NCI-H1436 treated with DMSO at 0.1 percent for 48 hours (cell line): ENCODE measurements around the gene TGFBRAP1.

Experiments
- DNase-seq: peaks from one replicate; lab custom pipeline; 2025; lab: John Stamatoyannopoulos, UW

The TGFBRAP1 gene

DNA sequence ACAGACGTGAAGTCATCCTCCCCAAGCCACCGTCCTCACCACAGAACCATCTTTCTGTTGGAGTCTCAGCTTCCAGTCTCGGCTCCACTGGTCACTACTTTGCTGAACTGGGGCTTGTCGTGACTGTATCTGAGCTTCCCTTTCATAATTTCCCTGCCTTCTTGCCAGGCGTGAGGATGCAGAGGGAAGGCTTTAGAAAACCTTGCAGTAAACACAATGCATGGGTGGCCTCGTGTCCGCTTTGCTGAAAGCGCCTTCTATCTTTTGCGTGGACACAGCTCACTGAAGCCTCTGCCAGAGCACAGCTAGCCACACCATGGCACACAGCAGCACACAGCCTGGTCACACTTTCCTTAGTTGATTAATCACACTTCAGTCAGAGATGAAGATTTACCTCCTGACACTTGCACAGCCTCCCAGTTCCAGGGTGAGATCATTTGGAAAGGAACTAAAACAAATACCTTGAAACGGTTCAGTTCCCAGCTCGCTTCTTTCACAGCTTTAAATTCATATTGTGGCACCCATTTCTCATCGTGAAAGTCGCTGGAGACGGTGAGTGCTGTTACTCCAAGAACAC lies 90.8 kb downstream of the TGFBRAP1 start:
- no peak for DNase-seq

DNA sequence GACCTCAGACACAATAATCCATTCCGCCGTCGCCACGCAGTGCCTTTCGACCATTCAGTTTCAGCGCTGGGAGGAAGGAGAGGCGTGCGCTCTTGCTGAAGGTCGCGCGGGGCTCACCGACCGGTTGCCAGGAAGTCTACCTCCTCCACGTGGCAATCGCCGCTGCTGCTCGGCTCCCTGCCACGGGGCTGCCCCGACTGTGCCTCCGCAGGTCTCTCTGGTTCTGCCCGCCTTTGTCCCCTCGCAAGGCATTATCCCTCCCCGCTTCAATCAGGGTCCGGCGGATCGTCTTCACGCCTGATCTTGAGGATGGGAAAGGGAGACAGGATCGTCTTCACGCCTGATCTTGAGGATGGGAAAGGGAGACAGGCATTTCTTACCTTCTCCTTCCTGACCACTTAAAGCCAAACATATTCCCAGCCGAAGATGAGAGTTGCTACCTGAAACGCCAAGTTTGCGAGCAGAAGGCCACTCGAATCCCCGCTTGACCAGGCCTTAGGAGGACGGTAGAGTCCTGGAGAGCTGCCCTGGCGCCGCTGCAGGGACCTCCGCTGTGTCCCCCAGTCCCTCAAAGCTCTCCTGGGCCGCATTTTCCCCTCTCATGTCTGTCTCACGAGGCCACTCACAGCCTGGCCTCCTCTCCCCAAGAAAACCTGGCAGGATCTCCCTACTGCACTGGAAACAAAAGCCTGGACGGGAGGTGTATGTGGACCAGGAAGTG lies 92.3 kb downstream of the TGFBRAP1 start:
- DNase-seq = no peak

DNA sequence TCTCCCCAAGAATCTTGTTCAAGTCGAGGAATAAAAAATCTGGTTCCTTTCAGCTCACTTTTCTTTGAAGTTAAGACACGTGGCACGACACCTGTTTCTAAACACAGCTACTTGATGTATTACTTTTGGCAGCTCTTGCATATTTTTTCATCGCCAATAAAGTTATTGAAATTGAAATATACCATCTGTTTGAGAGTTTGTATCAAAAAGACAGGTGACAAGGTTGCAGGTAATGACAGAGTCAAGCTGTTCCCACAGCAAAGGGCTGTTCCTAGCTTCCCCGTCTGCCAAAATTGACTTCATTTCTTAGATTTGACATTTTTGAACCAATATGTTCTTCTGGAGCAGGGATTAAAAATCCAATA lies 93.5 kb downstream of the TGFBRAP1 start:
- no peak for DNase-seq

DNA sequence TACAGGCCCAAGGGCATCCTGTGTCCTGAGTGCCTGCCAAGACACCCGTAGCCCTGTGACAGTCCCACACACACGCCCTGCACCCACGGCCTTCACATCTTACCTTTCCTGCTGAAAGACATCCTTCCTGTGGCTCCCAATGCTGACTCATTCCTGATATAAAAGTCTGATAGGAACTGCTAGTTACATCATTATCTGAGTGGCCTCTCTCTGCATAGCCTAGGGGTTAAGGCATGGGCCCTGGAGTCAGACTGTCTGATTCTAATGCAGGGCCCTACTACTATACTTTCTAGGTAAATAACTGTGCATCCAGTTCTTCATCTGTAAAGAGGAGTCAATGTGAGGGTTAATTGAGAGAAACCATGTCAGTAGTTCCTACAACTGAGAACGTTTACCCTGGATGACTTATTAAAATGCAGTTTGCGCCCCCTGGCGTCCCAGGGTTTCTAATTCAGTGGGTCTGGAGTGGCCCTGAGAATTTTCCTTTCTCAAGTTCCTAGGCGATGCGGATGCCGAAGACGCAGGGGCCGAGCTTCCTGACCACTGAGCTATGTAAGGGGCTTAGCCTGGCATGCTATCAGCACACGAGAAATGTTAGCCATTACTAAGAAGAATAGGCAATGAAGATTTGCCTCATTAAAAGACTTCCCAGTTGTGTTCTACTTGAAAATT lies 94.0 kb downstream of the TGFBRAP1 start:
- no peak for DNase-seq

DNA sequence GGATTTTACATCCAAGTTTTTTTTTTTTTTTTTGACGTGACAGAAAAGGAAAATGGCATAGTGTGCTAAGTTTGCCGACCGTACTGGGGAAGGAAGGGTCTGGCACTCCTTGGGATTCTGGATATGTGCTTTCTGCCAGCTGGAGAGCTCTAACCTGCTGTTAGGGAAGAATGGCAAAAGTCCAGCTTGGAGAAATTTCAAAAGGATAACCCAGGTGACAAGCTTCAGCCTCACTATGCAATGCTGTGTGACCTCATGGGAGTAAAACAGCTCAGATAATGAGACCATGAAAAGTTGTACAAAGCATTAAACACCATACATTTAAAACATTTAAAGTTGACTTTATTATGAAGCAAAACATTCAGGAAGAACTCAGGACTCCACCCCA lies 98.3 kb downstream of the TGFBRAP1 start:
- no peak for DNase-seq

- no peak for DNase-seq
Measured at GRCh38 chr2:105224444-105224843, 105.1 kb downstream of the TGFBRAP1 start.

DNA sequence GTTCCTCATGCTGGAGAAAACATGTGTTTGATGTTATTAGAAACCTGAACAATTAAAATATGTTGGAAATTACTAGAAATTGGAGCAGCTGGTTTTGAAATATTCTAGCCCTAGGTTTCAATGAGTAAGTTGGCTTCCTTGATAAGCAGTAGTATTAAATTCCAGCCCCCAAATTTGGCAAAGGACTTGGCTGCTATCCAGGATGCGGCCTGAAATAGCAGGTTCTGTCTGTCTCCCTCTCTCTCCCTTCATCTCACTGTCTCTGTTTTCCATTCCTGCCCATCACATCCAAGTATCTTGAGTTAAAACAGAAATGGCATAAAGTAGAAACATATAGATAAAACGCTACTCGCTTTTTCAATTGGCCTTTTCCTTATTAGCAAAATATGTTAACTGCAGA lies 108.9 kb downstream of the TGFBRAP1 start:
- no peak for DNase-seq

DNA sequence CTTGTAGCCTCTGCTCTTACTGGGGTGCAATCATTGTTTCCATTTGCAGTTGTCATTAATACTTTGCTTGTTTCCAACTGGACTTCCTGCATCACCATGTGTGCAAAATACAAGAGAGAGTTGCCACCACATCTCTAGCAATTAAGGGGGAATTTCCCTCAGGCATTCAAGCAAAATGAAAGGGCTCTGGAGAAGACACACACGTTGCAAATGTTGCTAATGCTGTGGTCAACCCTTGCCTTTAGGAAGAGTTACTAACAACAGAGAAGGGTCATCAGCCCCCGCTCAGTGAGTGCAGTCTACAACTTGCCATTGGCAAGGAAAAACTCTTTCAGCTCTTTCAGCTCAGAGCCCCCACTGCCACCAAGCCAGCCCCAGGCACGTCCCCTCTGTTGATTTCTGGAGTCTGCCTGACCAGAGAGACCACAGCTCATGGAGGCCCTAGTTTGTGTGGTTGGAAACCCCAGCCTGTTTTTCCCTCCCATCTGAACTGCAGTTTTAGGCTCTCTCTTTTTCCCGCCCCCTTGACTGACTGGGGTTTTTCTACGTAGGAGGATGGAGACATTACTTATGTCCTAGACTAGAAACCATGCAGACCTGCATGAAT lies 113.8 kb downstream of the TGFBRAP1 start:
- no peak for DNase-seq
